T-helper 9 cell (primary cell): Measurements from ENCODE around the gene WNT11.

ENCODE experiments used
- DNase-seq: peaks from one replicate; pipeline ENCODE4 v3.0.0-alpha.2; 2020

The WNT11 gene

GRCh38 chr11:76152086-76152681 lies 54.1 kb downstream of the WNT11 start:
- peak; percentile 72 for DNase-seq

- no peak for DNase-seq
Observed at GRCh38 chr11:76151556-76152085, 54.7 kb downstream of the WNT11 start.

DNA sequence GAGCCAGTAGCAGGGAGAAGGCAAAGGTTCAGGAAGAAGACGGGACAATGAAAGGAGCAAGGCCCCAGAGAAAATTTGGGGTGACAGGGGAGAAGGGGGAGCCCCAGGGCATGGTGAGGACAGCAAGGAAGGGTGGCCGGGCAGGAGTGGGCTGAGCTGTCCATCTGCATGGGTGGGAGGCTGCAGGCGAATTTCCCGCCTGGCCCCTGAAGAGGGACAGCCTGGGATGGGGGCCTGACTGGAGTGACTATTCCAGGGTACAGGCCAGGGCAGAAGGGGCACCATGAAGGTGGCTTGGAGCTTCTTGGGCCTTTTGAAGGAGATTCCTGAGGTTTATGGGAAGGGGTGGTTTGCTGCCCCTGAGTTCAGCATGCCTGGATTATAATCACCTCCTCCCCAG lies 56.2 kb downstream of the WNT11 start:
- no peak for DNase-seq

- no peak for DNase-seq
Observed at GRCh38 chr11:76149713-76150112, 56.6 kb downstream of the WNT11 start.

GRCh38 chr11:76148941-76149613 lies 57.2 kb downstream of the WNT11 start:
- no peak for DNase-seq

DNA sequence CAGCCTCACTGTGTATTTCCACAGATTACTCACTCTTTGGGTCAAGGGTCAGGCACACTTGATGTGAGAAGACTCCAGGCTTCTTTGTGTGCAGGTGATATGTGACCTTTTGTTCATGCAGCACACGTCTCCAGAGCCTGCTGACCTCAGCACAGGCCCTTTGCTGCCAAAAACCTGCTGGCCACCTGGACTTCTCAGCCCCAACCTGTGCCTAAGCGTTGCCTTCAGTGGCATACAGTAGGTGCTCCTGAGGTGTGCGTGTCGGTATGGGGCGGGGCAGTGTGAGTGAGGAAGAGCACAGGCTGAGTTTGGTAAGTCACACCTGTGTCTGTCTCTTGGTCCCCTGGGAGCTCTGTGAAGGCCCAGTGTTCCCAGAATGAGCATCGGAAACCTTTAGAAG lies 58.1 kb downstream of the WNT11 start:
- DNase-seq: no peak

- no peak for DNase-seq
Observed at GRCh38 chr11:76147106-76147740, 59.1 kb downstream of the WNT11 start.

DNA sequence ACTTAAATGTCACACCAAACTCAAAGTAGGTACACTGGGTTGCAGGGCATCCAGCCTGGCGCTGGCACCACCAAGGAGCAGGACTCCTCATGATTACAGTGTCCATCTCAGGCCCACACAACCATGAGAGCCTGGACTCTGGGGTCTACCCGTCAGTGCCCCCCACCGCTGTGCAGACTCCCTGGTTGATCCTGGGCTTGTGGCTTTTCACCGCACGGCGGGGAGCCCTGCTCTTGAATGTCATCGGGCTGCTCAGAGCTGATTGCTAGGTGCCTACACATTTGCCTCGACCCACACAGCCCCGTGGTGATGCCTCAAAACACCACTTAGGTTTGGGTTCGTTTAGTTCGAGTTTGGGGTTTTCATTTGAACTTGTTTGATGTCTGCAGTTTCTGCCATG lies 63.0 kb downstream of the WNT11 start:
- no peak for DNase-seq

DNA sequence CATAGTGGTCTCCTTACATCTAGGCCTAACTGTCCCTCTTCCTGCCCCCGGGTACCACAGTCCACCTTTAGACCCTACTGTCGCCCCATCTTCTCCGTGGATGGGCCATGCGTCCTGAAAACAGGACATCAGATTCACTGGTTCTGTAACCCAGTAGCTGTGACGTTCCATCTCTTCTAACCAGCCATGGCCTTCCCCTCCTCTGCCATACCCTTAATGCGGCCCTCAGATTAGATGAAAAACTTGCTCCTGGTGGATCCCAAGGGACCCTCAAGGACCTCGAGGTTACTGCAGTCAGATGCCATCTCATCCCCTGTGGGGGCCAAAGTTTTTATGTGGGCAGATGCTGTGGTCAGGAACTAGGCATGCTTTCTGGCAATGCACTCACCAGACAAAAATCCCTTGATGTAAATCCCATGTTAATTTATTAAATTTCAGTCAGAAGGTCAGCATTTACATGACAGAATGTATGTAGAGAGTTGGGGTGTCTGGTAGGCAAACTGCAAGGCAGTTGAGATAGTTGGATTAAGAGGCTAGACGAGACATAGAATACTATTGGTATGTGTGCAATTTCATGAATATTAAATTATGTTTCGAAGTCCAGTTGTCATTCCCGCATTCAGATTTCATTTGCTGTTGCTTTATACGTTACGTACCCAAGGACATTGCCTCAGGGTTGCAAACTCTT lies 64.3 kb downstream of the WNT11 start:
- DNase-seq: no peak

- no peak for DNase-seq
Observed at GRCh38 chr11:76140912-76141574, 65.3 kb downstream of the WNT11 start.

DNA sequence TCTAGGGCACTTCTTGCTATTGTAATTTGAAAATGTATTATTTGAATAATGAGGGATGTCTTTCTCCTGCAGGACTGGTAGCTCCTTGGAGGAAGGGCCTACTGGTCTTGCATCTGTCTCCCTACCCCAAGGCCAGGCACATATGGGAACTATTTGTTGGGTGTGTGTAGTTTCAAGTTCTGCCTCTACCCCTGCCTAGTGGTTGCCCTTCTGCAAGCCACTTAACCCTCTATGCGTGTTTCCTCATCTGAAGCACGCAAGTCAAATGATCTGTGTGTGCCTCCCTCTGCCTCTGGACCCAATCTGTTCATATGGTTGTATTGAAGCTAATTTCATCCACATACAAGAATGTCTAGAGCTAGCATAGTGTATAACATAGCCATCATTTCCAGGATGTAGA lies 67.0 kb downstream of the WNT11 start:
- DNase-seq: no peak
